GM12878 (cell line): ENCODE measurements around the gene NUCB1. TPM values are rescaled to one million over a fixed set of nuclear protein-coding genes. Genes with fewer than 3 reads are reported as not detected.

ENCODE experiments used
- ASH2L ChIP-seq: fragments of 300-600, 200-600 bp; sonication (generic); IDR thresholded peaks from 2 replicates; pipeline ENCODE4 v1.6.1; 2017; ENCODE audit warnings: low read depth, mild to moderate bottlenecking, borderline replicate concordance
- BHLHE40 ChIP-seq, 2 experiments: fragments of 450-650 bp in 1 of 2; IDR thresholded peaks; 2 replicates each; pipeline ENCODE4 v1.6.1; 2011 to 2017; ENCODE audit warnings: low read depth in 2 of 2, borderline replicate concordance in 1 of 2, improper control_type of control experiment in 1 of 2, low read length in 1 of 2, mild to moderate bottlenecking in 1 of 2
- BMI1 ChIP-seq: fragments of 450-650 bp; IDR thresholded peaks from 2 replicates; pipeline ENCODE4 v1.6.1; 2016; ENCODE audit warnings: mild to moderate bottlenecking, moderate library complexity, borderline replicate concordance
- CHD1 ChIP-seq: IDR thresholded peaks from 2 replicates; pipeline ENCODE4 v1.6.1; 2012; ENCODE audit warnings: low read depth, low read length, improper control_type of control experiment
- CHD2 ChIP-seq: IDR thresholded peaks from 2 replicates; pipeline ENCODE4 v1.6.1; 2011; ENCODE audit warnings: low read depth, low read length, improper control_type of control experiment, borderline replicate concordance
- CREM ChIP-seq: IDR thresholded peaks from 2 replicates; pipeline ENCODE4 v1.6.1; 2014; ENCODE audit warnings: antibody characterized with exemption, low read depth
- IKZF1 ChIP-seq: fragments of 450-650 bp; conservative IDR thresholded peaks from 2 replicates; pipeline ENCODE4 v1.6.1; 2017; ENCODE audit warnings: antibody characterized with exemption, mild to moderate bottlenecking
- IKZF2 ChIP-seq, 2 experiments: fragments of 450-650 bp; IDR thresholded peaks; 2 replicates each; pipeline ENCODE4 v1.6.1; 2017; ENCODE audit warnings: mild to moderate bottlenecking in 2 of 2, moderate library complexity in 2 of 2
- IRF4 ChIP-seq: IDR thresholded peaks from 2 replicates; pipeline ENCODE4 v1.6.1; 2011; ENCODE audit warnings: low read depth, low read length
- KAT2A ChIP-seq: conservative IDR thresholded peaks from 2 replicates; pipeline ENCODE4 v1.6.1; 2011; ENCODE audit warnings: low read depth, low read length; ENCODE audit not compliant: control insufficient read depth
- LARP7 ChIP-seq: fragments of 450-650 bp; IDR thresholded peaks from 2 replicates; pipeline ENCODE4 v1.6.1; 2017; ENCODE audit warnings: mild to moderate bottlenecking
- MEF2A ChIP-seq: IDR thresholded peaks from 2 replicates; pipeline ENCODE4 v1.6.1; 2011; ENCODE audit warnings: low read depth, mild to moderate bottlenecking, low read length, moderate library complexity; ENCODE audit not compliant: insufficient read depth
- PAX5 ChIP-seq: IDR thresholded peaks from 2 replicates; pipeline ENCODE4 v1.6.1; 2011; ENCODE audit warnings: low read depth, low read length, borderline replicate concordance
- POLR2A ChIP-seq: IDR thresholded peaks from 2 replicates; pipeline ENCODE4 v1.6.1; 2011; ENCODE audit warnings: low read depth, mild to moderate bottlenecking, low read length
- POLR2AphosphoS5 ChIP-seq: IDR thresholded peaks from 2 replicates; pipeline ENCODE4 v1.6.1; 2011; ENCODE audit warnings: mild to moderate bottlenecking, low read length, inconsistent platforms
- RB1 ChIP-seq: fragments of 450-650 bp; formaldehyde crosslinking; IDR thresholded peaks from 2 replicates; pipeline ENCODE4 v1.6.1; 2017; ENCODE audit warnings: mild to moderate bottlenecking, borderline replicate concordance
- SMAD1 ChIP-seq: fragments of 450-650 bp; IDR thresholded peaks from 2 replicates; pipeline ENCODE4 v1.6.1; 2018; ENCODE audit warnings: mild to moderate bottlenecking, low read depth; ENCODE audit not compliant: partially characterized antibody
- SPI1 ChIP-seq: IDR thresholded peaks from 2 replicates; pipeline ENCODE4 v1.6.1; 2011; ENCODE audit warnings: low read depth, mild to moderate bottlenecking, low read length, moderate library complexity, borderline replicate concordance; ENCODE audit not compliant: insufficient read depth
- SUZ12 ChIP-seq: fragments of 200-600 bp; sonication (generic); IDR thresholded peaks from one replicate; pipeline ENCODE4 v1.6.1; 2018; ENCODE audit warnings: antibody characterized with exemption, mild to moderate bottlenecking; ENCODE audit not compliant: unreplicated experiment
- ZNF207 ChIP-seq: fragments of 450-650 bp; IDR thresholded peaks from 2 replicates; pipeline ENCODE4 v1.6.1; 2014; ENCODE audit warnings: antibody characterized with exemption, mild to moderate bottlenecking, borderline replicate concordance
- polyA plus RNA-seq, 11 experiments: library from polyadenylated mRNA; depleted of rRNA in 4 of 11; unstranded in 6 of 11; stranded (reverse) in 5 of 11; fragments of >200 nt; fragmentation: Nextera tagmentation in 4 of 11; fragmentation: Illumina TruSeq in 1 of 11; extraction: Ambion mirVana in 4 of 11; extraction: Trizol in 1 of 11; gene quantifications; 1 replicate in 1 of 11; 2 replicates in 10 of 11; pipeline versions ENCODE4 v1.2.1 to v1.2.3, GENCODE V29; 2011 to 2016; ENCODE audit warnings: inconsistent platforms in 2 of 11, missing spikeins in 2 of 11, low read depth in 1 of 11
- total RNA-seq, 4 experiments: library from RNA; depleted of rRNA in 3 of 4; stranded (reverse); fragments of >200 nt in 3 of 4; fragmentation: Illumina TruSeq in 1 of 4; extraction: Trizol in 1 of 4; gene quantifications; 2 replicates each; pipeline versions ENCODE4 v1.2.1 to v1.2.3, GENCODE V29; 2013 to 2021
- TF ChIP-seq, protein P1 (sequence below): fragments of 450-650 bp; IDR thresholded peaks from 2 replicates; pipeline ENCODE4 v1.6.1; 2017; ENCODE audit warnings: low read depth, mild to moderate bottlenecking, moderate library complexity
- TF ChIP-seq, protein P2 (sequence below): fragments of 450-650 bp; IDR thresholded peaks from 2 replicates; pipeline ENCODE4 v1.6.1; 2016; ENCODE audit warnings: mild to moderate bottlenecking
- TF ChIP-seq, protein P3 (sequence below): fragments of 150-350 bp; IDR thresholded peaks from 2 replicates; pipeline ENCODE4 v1.6.1; 2014; ENCODE audit warnings: mild to moderate bottlenecking, low read depth, low read length
- TF ChIP-seq, protein P4 (sequence below), 3 experiments: IDR thresholded peaks in 2 of 3; conservative IDR thresholded peaks in 1 of 3; 2 replicates each; pipeline ENCODE4 v1.5.1; 2011; ENCODE audit warnings: low read depth in 3 of 3, low read length in 3 of 3, mild to moderate bottlenecking in 3 of 3, control low read depth in 2 of 3, moderate library complexity in 2 of 3, inconsistent platforms in 1 of 3, mixed read lengths in 1 of 3; ENCODE audit not compliant: control insufficient read depth in 2 of 3, insufficient read depth in 1 of 3; ENCODE audit errors: extremely low read depth in 1 of 3

NUCB1 gene
- total and polyA plus RNA-seq, 10 of the 15 experiments (the other 5 are each of a cell fraction or from before 2014, with no cell fraction given) = 1.8 to 112 (median 44.5) TPM

DNA sequence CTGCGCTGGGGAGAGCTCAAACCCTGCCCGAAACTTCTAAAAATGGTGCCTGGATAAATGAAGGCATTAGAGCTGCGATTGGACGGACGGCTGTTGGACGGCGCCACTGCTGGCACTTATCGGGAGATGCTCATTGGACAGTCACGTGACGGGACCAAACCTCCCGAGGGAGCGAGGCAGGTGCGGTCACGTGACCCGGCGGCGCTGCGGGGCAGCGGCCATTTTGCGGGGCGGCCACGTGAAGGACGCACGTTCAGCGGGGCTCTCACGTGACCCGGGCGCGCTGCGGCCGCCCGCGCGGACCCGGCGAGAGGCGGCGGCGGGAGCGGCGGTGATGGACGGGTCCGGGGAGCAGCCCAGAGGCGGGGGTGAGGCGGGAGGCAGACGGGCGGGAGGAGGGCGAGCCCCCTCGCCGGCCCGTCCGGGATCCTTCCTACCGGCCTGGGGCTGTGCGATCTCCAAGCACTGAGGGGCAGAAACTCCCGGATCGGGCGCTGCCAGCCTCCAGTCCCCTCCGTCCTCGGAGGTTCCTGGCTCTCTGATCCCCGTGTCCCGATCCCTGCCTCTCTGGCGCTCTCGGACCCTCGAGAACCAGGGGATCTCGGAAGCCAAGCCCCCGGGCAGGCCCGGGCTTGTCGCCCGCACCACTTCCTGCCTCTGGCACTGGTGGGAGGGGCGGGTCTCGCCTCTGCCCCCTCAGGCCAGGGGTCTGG is 54.6 kb downstream of the NUCB1 start, which contains the start of gene BAX (continued):
- TF ChIP-seq, protein P1, sequence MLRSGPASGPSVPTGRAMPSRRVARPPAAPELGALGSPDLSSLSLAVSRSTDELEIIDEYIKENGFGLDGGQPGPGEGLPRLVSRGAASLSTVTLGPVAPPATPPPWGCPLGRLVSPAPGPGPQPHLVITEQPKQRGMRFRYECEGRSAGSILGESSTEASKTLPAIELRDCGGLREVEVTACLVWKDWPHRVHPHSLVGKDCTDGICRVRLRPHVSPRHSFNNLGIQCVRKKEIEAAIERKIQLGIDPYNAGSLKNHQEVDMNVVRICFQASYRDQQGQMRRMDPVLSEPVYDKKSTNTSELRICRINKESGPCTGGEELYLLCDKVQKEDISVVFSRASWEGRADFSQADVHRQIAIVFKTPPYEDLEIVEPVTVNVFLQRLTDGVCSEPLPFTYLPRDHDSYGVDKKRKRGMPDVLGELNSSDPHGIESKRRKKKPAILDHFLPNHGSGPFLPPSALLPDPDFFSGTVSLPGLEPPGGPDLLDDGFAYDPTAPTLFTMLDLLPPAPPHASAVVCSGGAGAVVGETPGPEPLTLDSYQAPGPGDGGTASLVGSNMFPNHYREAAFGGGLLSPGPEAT = 0 out of 2 replicates have a peak, but pooled peaks have one; percentile 33
- TF ChIP-seq ASH2L (no peak), MEF2A (0 out of 2 replicates have a peak, but pooled peaks have one; percentile 50), CHD1 (0 out of 2 replicates have a peak, but pooled peaks have one; percentile 13), BMI1 (no peak), IKZF2 (IDR thresholded peaks at IDR 0.05) (peak in 1 of 2 experiments; percentile 62; a peak in 1 of 4 replicates), CREM (peak; percentile 58; the same call in 1 of the 2 replicates), LARP7 (peak; percentile 72), POLR2AphosphoS5 (peak; percentile 81), SPI1 (peak; percentile 28; the same call in 1 of the 2 replicates), KAT2A (no peak), POLR2A (peak; percentile 86), SUZ12 (no peak), CHD2 (0 out of 2 replicates have a peak, but pooled peaks have one; percentile 11), ZNF207 (peak; percentile 71; the same call in 1 of the 2 replicates), IRF4 (0 out of 2 replicates have a peak, but pooled peaks have one; percentile 29), SMAD1 (no peak), IKZF1 (peak; percentile 96), PAX5 (0 out of 2 replicates have a peak, but pooled peaks have one; percentile 43), RB1 (no peak; the same call in 1 of the 2 replicates), BHLHE40 (IDR thresholded peaks at IDR 0.05; ENCODE audit: borderline replicate concordance in 1 of 2, low read depth in 2 of 2, low read length in 1 of 2) (peak; percentile 96 to 100)
- TF ChIP-seq, protein P2, sequence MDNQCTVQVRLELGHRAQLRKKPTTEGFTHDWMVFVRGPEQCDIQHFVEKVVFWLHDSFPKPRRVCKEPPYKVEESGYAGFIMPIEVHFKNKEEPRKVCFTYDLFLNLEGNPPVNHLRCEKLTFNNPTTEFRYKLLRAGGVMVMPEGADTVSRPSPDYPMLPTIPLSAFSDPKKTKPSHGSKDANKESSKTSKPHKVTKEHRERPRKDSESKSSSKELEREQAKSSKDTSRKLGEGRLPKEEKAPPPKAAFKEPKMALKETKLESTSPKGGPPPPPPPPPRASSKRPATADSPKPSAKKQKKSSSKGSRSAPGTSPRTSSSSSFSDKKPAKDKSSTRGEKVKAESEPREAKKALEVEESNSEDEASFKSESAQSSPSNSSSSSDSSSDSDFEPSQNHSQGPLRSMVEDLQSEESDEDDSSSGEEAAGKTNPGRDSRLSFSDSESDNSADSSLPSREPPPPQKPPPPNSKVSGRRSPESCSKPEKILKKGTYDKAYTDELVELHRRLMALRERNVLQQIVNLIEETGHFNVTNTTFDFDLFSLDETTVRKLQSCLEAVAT = no peak; the same call in 1 of the 2 replicates
- TF ChIP-seq, protein P3, sequence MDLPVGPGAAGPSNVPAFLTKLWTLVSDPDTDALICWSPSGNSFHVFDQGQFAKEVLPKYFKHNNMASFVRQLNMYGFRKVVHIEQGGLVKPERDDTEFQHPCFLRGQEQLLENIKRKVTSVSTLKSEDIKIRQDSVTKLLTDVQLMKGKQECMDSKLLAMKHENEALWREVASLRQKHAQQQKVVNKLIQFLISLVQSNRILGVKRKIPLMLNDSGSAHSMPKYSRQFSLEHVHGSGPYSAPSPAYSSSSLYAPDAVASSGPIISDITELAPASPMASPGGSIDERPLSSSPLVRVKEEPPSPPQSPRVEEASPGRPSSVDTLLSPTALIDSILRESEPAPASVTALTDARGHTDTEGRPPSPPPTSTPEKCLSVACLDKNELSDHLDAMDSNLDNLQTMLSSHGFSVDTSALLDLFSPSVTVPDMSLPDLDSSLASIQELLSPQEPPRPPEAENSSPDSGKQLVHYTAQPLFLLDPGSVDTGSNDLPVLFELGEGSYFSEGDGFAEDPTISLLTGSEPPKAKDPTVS = 0 out of 2 replicates have a peak, but pooled peaks have one; percentile 54
- TF ChIP-seq, protein P4, sequence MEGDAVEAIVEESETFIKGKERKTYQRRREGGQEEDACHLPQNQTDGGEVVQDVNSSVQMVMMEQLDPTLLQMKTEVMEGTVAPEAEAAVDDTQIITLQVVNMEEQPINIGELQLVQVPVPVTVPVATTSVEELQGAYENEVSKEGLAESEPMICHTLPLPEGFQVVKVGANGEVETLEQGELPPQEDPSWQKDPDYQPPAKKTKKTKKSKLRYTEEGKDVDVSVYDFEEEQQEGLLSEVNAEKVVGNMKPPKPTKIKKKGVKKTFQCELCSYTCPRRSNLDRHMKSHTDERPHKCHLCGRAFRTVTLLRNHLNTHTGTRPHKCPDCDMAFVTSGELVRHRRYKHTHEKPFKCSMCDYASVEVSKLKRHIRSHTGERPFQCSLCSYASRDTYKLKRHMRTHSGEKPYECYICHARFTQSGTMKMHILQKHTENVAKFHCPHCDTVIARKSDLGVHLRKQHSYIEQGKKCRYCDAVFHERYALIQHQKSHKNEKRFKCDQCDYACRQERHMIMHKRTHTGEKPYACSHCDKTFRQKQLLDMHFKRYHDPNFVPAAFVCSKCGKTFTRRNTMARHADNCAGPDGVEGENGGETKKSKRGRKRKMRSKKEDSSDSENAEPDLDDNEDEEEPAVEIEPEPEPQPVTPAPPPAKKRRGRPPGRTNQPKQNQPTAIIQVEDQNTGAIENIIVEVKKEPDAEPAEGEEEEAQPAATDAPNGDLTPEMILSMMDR (IDR thresholded peaks at IDR 0.05 in 2 of 3, conservative IDR thresholded peaks at IDR 0.05 in 1 of 3; ENCODE audit: control insufficient read depth in 2 of 3, extremely low read depth in 1 of 3, insufficient read depth in 1 of 3, low read depth in 3 of 3, low read length in 3 of 3) = peak in 1 of 3 experiments; percentile 18; a peak in 1 of 6 replicates
